GM20000 (cell line): ENCODE results near the gene GTPBP6.

ENCODE experiments used
- DNase-seq: peaks from one replicate; pipeline ENCODE4 v3.0.0; 2012; ENCODE audit warnings: low spot score
- TF ChIP-seq, protein P1 (sequence below): IDR thresholded peaks from 2 replicates; pipeline ENCODE4 v1.5.1; 2012; ENCODE audit warnings: mild to moderate bottlenecking, control low read depth; ENCODE audit errors: extremely low read depth, missing control alignments

The GTPBP6 gene

DNA sequence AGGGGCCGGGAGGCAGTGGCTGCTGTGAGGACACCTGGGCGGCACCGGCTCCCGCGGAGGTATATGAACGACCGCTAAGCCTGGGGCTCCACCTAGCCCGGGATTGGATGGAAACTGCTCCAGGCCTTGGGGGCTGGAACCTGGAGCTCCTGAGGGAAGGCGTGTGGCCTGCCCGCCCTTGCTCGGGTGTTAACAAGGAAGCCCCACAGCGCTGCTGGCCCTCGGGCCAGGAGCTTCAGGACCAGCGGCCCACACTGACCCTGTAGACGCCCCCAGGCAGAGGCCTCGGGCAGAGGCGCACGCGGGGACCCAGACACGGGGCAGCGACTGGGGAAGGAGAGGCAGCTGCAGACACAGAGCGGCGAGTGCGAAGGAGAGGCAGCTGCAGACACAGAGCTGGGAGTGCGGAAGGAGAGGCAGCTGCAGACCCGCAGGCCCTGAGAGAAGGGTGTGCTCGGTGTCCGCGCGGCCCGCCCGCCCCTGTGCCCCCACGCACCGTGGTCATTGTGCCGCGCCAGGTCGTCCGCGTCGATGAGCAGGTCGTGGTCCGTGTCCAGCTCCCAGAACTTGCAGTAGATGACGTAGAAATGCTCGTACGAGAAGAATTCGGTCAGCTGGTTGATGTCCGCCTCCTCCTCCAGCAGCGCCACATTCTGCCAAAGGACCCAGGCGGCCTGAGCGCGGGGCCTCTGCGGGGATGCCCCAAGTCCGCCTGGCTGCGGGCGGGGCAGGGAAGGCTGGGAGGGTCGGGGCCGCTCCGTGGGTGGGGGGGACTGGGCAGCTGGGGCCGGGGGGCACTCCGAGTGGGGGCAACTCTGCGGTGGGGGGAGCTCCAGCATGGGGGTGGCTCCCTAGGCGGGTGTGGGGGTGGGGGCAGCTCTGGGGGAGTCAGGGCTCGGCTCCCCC is 26.7 kb upstream of the GTPBP6 start:
- TF ChIP-seq, protein P1, sequence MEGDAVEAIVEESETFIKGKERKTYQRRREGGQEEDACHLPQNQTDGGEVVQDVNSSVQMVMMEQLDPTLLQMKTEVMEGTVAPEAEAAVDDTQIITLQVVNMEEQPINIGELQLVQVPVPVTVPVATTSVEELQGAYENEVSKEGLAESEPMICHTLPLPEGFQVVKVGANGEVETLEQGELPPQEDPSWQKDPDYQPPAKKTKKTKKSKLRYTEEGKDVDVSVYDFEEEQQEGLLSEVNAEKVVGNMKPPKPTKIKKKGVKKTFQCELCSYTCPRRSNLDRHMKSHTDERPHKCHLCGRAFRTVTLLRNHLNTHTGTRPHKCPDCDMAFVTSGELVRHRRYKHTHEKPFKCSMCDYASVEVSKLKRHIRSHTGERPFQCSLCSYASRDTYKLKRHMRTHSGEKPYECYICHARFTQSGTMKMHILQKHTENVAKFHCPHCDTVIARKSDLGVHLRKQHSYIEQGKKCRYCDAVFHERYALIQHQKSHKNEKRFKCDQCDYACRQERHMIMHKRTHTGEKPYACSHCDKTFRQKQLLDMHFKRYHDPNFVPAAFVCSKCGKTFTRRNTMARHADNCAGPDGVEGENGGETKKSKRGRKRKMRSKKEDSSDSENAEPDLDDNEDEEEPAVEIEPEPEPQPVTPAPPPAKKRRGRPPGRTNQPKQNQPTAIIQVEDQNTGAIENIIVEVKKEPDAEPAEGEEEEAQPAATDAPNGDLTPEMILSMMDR: no peak
- no peak for DNase-seq

DNA sequence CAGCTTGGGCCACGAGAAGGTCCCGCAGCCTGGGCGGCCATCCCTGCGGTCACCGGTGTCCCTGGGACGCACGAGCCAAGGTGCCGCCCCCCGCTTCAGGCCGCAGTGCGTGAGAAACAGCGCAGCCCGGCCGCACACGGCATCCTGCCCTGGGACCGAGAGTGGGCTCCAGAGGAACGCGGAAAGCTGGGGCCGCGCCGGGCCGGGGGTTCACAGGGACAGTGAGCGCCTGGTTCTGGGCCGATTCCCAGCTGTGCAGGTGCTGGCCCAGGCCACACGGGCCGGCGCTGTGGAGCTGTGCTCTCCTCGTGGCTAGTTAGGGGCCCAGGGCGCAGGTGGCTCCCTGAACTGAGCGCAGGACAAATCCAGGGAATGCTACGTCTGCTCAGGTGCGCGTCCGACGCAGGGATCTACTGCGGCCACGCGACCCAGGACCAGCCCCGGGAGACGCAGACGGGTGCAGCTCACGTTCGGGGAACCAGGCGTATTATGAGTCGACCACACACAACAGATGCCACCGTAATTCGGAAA is 25.8 kb upstream of the GTPBP6 start:
- TF ChIP-seq, protein P1: no peak
- DNase-seq: no peak

DNA sequence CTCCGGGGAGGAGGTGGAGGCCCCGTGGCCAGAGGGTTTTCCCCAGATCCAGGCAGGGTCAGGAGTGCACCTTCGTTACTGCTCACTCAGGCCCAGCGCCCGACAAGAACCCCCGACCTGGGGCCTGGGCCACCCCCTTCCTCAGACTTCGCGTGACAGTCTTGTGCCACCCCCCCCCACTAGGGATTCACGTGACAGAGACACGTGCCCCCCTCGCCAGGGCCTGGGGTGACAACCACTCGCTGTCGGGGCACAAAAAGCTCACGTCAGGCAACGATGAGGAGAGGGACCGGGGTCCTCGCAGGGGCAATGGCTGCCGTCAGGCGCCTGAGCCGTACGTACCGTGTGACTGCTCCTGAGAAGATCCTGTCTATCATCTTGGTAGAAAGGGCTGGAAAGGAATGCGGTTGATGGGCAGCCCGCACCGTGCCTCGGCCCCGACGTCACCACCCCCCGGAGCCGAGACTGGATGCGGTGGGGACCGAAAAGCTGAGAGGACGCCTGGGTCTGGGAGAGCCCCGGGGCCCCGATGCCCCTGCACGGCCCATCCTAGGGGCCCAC is 23.0 kb upstream of the GTPBP6 start:
- DNase-seq: no peak
- TF ChIP-seq, protein P1: no peak

DNA sequence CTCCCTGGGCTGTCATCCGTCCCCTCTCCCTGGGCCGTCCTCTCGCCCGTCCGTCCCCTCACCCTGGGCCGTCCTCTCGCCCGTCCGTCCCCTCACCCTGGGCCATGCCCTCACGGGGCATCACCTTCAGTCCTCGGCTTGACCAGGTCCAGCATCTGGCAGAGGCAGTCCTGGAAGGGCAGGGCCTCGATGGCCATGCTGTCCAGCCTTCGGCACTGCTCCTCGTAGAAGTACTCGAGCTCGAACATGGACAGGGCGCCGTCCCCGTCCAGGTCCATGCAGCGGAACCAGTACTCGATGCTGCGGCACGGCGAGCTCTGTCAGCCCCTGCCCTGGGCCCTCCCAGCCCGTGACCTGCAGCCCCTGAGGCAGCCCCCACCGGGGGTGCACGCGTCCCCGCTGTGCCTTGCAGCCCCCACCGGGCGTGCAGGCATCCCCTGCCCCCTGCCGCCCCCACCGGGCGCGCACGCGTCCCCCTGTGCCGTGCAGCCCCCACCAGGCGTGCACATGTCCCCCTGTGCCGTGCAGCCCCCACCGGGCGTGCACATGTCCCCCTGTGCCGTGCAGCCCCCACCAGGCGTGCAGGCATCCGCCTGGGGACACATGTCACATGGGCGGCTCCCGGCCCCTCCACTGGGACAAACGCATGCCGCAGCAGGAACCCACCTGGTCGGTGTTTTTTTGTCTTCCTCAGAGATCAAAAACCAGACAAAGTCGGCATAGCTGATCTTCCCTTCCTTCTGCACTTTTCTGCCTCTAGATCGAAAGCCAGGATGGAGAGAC is 22.2 kb upstream of the GTPBP6 start:
- TF ChIP-seq, protein P1: no peak
- no peak for DNase-seq

DNA sequence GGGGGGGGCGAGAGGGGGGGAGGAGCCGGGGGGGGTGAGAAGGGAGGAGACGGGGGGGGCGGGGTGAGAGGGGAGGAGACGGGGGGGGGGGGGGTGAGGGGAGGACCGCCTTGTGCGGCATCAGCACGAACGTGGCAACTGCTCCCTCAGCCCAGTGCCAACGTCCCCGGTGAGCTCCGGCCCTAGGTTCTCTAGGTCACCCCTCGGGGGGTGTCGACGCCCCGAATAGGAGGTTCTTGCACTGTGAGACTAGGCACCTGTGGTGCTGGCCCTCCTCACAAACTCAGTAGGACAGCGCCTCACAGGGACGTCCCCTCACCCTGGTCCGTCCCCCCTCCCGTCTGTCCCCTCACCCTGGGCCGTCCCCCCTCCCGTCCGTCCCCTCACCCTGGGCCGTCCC is 21.5 kb upstream of the GTPBP6 start:
- DNase-seq: no peak
- TF ChIP-seq, protein P1: no peak

DNA sequence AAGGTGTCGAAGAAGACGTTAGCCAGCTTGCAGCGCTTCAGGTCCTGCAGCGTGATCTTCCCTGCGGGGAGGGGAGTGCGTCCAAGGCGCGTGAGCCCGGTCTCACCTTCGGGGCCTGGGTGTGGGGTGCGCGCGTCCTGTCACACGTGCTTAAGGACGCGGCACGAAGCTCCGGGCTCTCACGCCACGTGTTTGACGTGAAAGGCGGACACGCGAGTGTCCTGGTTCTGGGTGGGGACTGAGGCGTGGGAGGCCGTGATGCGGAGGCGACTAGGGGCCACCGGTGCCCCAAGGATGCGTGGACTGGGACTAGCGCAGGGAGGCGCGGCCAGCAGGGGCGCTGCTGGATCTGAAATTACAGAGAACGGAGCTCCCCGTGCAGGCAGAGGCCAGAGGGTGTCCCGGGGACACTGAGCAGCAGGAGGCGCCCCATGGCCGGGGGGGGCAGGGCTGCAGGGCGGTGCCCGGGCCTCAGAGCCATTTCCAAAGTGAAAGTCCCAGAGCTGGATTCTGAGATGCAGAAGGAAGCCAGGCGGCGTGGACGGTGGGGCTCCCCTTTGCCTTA is 20.3 kb upstream of the GTPBP6 start:
- no peak for DNase-seq
- TF ChIP-seq, protein P1: no peak
